ENCODE data around the gene CMSS1.

CMSS1 gene

DNA sequence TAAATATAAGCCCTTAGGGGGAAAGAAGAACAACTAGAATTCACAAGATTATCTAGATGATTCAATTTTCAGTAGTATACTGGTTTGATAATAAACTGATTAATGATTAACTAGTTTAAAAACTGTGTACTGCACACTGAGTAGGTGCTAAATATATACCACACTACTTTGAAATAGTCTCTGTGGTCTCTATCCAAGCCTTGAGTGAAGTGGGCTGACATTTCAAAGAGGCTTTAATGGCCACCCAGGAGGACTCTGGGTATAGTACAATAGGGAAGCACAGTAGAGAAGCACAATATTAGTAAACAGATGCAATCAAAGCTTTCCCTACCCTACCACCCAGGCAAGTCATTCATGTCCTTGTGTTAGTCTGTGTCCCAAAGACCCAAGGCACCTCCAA lies 249.9 kb downstream of the CMSS1 start:
- TF ChIP-seq, protein P1, sequence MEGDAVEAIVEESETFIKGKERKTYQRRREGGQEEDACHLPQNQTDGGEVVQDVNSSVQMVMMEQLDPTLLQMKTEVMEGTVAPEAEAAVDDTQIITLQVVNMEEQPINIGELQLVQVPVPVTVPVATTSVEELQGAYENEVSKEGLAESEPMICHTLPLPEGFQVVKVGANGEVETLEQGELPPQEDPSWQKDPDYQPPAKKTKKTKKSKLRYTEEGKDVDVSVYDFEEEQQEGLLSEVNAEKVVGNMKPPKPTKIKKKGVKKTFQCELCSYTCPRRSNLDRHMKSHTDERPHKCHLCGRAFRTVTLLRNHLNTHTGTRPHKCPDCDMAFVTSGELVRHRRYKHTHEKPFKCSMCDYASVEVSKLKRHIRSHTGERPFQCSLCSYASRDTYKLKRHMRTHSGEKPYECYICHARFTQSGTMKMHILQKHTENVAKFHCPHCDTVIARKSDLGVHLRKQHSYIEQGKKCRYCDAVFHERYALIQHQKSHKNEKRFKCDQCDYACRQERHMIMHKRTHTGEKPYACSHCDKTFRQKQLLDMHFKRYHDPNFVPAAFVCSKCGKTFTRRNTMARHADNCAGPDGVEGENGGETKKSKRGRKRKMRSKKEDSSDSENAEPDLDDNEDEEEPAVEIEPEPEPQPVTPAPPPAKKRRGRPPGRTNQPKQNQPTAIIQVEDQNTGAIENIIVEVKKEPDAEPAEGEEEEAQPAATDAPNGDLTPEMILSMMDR (IDR thresholded peaks at IDR 0.05; ENCODE audit: borderline replicate concordance, insufficient read depth, low read depth, low read length) = no peak
- H3K4me3 ChIP-seq (ENCODE audit: low read depth, low read length) = no peak overlapping the region

DNA sequence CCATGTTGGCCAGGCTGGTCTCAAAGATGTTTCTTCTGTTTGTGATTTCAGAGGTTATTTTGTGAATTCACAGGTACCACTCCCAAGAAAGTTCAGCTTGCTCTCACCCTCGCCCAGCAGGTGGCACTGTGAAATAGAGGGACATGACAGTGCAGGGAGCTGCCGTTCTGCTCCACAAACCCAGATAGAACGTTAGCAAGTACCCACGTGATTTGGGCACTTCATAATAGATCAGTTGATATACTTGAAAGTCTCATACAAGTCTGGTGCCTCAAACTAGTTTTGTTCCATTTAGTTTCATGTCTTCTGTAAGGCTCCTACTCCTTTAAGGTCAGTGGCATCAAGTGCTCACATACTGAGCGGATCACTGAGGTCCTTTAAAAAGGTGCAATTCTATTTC lies 251.2 kb downstream of the CMSS1 start:
- H3K4me3 ChIP-seq (ENCODE audit: low read depth, low read length) = no peak overlapping the region
- TF ChIP-seq, protein P1 (IDR thresholded peaks at IDR 0.05; ENCODE audit: borderline replicate concordance, insufficient read depth, low read depth, low read length) = peak; percentile 74; the same call in 1 of the 2 replicates

DNA sequence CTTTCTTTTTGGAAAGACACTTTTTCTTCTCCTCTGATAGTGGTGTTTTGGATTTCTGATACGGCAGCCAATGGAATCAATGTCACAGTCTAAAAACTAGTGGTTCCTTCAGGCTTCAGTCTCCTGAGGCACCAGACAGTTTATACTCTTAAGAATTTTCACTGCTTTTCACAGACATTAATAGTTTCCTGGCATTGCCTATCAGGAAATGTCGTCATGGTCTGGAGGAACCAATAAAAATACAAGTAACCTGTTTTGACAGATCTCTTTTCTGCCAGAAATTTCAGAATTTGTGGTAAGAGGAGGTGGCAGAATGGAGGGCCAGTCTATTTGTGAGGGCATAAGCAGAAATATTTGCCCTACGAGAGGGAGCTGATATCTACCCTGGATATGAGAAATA lies 251.8 kb downstream of the CMSS1 start:
- H3K4me3 ChIP-seq (ENCODE audit: low read depth, low read length) = no peak overlapping the region
- TF ChIP-seq, protein P1 (IDR thresholded peaks at IDR 0.05; ENCODE audit: borderline replicate concordance, insufficient read depth, low read depth, low read length) = no peak

DNA sequence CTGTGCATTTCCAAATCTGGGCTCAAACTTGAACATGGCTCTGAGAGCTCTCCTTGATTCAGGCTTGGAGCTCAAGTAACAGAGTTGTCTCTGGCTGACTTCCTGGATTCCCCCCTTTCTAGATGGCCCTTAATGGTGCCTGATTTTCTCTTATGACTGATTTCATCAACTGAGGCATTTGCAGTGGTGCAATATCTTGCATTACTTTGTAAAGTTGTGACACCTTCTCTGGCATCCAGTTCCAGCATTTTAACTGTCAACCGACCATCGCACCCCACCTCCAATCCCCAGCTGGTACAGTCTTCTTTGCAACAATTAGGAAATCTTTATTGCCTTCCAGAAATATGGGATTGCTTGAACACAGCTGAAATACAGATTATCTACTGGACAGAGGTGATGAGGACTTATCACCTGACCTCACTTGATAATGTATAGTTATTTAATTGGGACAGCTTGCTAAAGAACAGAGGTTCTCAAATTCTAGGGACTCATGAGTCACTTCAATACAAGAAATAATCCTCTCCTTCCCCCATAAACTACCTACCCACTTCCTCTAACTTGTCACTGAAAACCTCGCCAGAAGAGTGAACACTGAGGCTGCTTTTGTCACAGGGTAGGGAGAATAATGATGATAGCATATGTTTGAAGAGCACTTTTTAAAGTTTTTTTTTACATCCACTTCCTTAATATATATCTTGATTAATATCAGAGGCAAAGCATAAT lies 254.8 kb downstream of the CMSS1 start:
- TF ChIP-seq, protein P1 (IDR thresholded peaks at IDR 0.05; ENCODE audit: borderline replicate concordance, insufficient read depth, low read depth, low read length) = no peak
- H3K4me3 ChIP-seq (ENCODE audit: low read depth, low read length) = no peak overlapping the region

DNA sequence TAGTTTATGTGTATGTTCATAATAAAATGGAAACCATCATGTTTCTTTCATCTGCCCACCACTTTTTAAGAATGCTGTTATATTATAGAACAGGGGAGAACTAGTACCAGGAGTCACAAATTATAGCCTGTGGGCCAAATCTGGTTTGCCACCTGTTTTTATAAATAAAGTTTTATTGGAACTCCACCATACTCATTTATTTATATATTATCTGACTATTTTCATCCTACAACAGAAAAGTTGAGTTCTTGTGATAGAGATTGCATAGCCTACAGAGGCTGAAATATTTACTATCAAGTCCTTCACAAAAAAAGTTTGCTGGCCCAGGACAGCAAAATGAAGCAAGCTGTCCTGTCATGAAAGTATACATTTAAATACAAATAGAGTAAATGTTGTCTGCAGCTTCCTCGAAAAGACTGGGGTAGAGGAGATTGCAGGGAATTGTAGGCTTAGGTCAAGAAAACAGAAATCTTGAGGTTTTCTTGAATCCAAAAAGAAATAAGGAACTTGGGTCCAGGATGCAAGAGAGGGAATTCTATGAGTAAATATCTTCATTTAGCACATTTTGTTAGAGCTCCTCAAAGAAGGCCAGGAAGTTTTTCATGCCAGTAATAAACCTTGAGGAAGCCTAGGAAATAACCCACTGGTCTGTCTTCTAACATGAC lies 255.5 kb downstream of the CMSS1 start:
- no peak overlapping the region for H3K4me3 ChIP-seq (ENCODE audit: low read depth, low read length)
- TF ChIP-seq, protein P1 (IDR thresholded peaks at IDR 0.05; ENCODE audit: borderline replicate concordance, insufficient read depth, low read depth, low read length) = no peak

DNA sequence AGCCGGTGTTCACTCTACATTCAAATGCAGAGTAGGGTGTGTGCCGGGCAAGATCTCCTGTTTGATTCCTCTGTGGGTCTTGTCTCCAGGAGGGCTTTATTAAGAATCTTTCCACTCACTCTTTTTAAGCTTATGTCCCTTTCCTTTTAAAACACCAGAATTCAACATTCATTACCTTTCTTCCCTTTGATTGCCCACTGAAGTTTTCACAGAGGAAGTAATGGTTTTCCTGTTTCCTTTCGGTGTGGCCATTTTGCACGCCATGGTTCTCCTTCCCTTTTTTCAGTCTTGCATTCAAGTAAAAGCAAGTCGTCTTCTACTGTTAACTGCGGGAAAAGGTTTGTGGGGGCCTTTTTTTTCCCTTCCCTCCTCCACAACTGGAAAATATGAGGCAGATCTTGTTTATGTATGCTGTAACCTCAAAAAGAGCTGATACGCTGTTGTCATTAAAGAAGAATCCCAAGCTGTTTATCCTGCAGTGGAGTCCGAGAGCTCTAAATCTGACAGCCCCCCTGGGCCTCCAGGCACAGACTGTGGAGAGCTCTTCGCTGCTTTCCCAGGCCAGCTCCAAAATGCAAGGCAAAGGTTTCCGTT lies 256.1 kb downstream of the CMSS1 start:
- TF ChIP-seq, protein P1 (IDR thresholded peaks at IDR 0.05; ENCODE audit: borderline replicate concordance, insufficient read depth, low read depth, low read length) = no peak
- no peak overlapping the region for H3K4me3 ChIP-seq (ENCODE audit: low read depth, low read length)
